K562 (cell line): ENCODE data around the gene ALDOC. TPM values are rescaled to one million over a fixed set of nuclear protein-coding genes. Genes with fewer than 3 reads are reported as not detected.

Experiments used
- ATAC-seq: fragments of 200-7000 bp; cut with Tn5 transposase; 3 replicates; pipeline ENCODE4 v1.9.1; 2020; ENCODE audit warnings: moderate library complexity
- BruUV-seq: library from RNA; stranded (reverse); fragments of 400-500 nt; replicated peaks from 2 replicates; lab custom pipeline; 2021; lab: Mats Ljungman, UMichigan
- CTCF ChIA-PET: fragments of 300-600 bp; formaldehyde crosslinking; extraction: SDS; loops from one replicate; lab custom pipeline; 2021; ENCODE audit warnings: low intra/inter-chr PET ratio; lab: Yijun Ruan, JAX
- POLR2A ChIA-PET: fragments of 300-600, 350-650 bp; sonication (Branson Sonifier 250); formaldehyde crosslinking; extraction: SDS; loops from one replicate; lab custom pipeline; 2021; ENCODE audit warnings: antibody characterized with exemption, inconsistent platforms; lab: Yijun Ruan, JAX
- DNase-seq, 4 experiments: peaks; one replicate each; pipeline versions ENCODE4 v3.0.0 to v3.0.0-alpha.2; 2011 to 2018; ENCODE audit warnings: low spot score in 3 of 4, mixed read lengths in 3 of 4; ENCODE audit errors: extremely low read depth in 1 of 4
- FAIRE-seq: peaks from 2 replicates; lab custom pipeline; 2011; peaks lifted over from hg19 to GRCh38; lab: Jason Lieb, UNC
- H2AFZ ChIP-seq: 2 replicates; pipeline ENCODE4 v1.6.0; 2011; ENCODE audit warnings: low read depth, low read length, control low read depth, inconsistent platforms
- H3K27ac ChIP-seq: fragments of 200-600 bp; 3 replicates; pipeline ENCODE4 v1.8.0; 2011; ENCODE audit warnings: low read depth, mild to moderate bottlenecking, control low read depth, inconsistent platforms, low read length, moderate library complexity, mixed read lengths; ENCODE audit errors: extremely low read depth
- H3K27me3 ChIP-seq, 2 experiments: fragments of 300-600 bp in 1 of 2; 2 replicates in 1 of 2; 3 replicates in 1 of 2; pipeline versions ENCODE4 v1.6.0 to v1.8.0; 2011; ENCODE audit warnings: inconsistent platforms in 2 of 2, low read length in 2 of 2, mild to moderate bottlenecking in 1 of 2, mixed read lengths in 1 of 2, moderate library complexity in 1 of 2; ENCODE audit not compliant: control insufficient read depth in 2 of 2, insufficient read depth in 2 of 2
- H3K36me3 ChIP-seq: fragments of 300-600 bp; 3 replicates; pipeline ENCODE4 v1.8.0; 2011; ENCODE audit warnings: mild to moderate bottlenecking, low read length, inconsistent platforms; ENCODE audit not compliant: control insufficient read depth, insufficient read depth
- H3K4me1 ChIP-seq, 2 experiments: fragments of 200-600 bp in 1 of 2; replicated peaks in 1 of 2; 2 replicates in 1 of 2; 3 replicates in 1 of 2; pipeline versions ENCODE4 v1.5.1 to v1.8.0; 2011; ENCODE audit warnings: inconsistent platforms in 2 of 2, low read length in 2 of 2, mild to moderate bottlenecking in 1 of 2, mixed read lengths in 1 of 2, moderate library complexity in 1 of 2; ENCODE audit not compliant: control insufficient read depth in 2 of 2, insufficient read depth in 2 of 2
- H3K4me2 ChIP-seq: 2 replicates; pipeline ENCODE4 v1.6.1; 2011; ENCODE audit warnings: low read length, control low read depth, inconsistent platforms, mixed read lengths; ENCODE audit not compliant: insufficient read depth
- H3K4me3 ChIP-seq: fragments of 200-600 bp; sonication (generic), shearing (Covaris generic); 2 replicates; pipeline ENCODE4 v1.5.1; 2016; ENCODE audit warnings: control low read depth, inconsistent platforms
- H3K79me2 ChIP-seq: fragments of 200-600 bp; 3 replicates; pipeline ENCODE4 v1.8.0; 2011; ENCODE audit warnings: low read length, inconsistent platforms; ENCODE audit not compliant: control insufficient read depth, insufficient read depth
- H3K9ac ChIP-seq, 2 experiments: 2 replicates each; pipeline versions ENCODE4 v1.6.0 to v1.6.1; 2011; ENCODE audit warnings: low read depth in 2 of 2, low read length in 2 of 2, control low read depth in 1 of 2, inconsistent platforms in 1 of 2, mild to moderate bottlenecking in 1 of 2, mixed read lengths in 1 of 2; ENCODE audit not compliant: insufficient read depth in 1 of 2
- H3K9me1 ChIP-seq: one replicate; pipeline ENCODE4 v1.6.0; 2011; ENCODE audit warnings: inconsistent platforms, mild to moderate bottlenecking, low read length, moderate library complexity; ENCODE audit not compliant: control insufficient read depth, insufficient read depth
- H3K9me3 ChIP-seq: replicated peaks from 2 replicates; pipeline ENCODE4 v1.5.1; 2011; ENCODE audit warnings: low read depth, low read length, inconsistent platforms; ENCODE audit not compliant: control insufficient read depth, insufficient read depth
- H4K20me1 ChIP-seq: replicated peaks from 2 replicates; pipeline ENCODE4 v1.6.1; 2011; ENCODE audit warnings: low read length, inconsistent platforms, mixed read lengths; ENCODE audit not compliant: control insufficient read depth, insufficient read depth
- BCLAF1 ChIP-seq, 2 experiments: fragments of 450-650 bp in 1 of 2; IDR thresholded peaks; 2 replicates each; pipeline ENCODE4 v1.6.1; 2011 to 2017; ENCODE audit warnings: low read depth in 2 of 2, antibody characterized with exemption in 1 of 2, borderline replicate concordance in 1 of 2, low read length in 1 of 2, mild to moderate bottlenecking in 1 of 2, mixed read lengths in 1 of 2; ENCODE audit not compliant: control insufficient read depth in 1 of 2
- BRF1 ChIP-seq: IDR thresholded peaks from 3 replicates; pipeline ENCODE4 v1.6.1; 2011; ENCODE audit warnings: borderline replicate concordance, mild to moderate bottlenecking; ENCODE audit not compliant: insufficient read length; ENCODE audit errors: extremely low read depth
- CAMTA2 ChIP-seq: fragments of 250-450 bp; sonication (Bioruptor Pico); conservative IDR thresholded peaks from 2 replicates; pipeline ENCODE4 v1.5.1; 2022
- CEBPG ChIP-seq, 3 experiments: fragments of 200-800 bp in 1 of 3; sonication (Bioruptor generic) in 1 of 3; sonication (generic) in 1 of 3; formaldehyde crosslinking in 1 of 3; IDR thresholded peaks in 2 of 3; conservative IDR thresholded peaks in 1 of 3; 2 replicates each; pipeline versions ENCODE4 v1.6.1 to v1.8.0; 2016 to 2022; ENCODE audit warnings: missing compliant biosample characterization in 2 of 3, missing genetic modification characterization in 2 of 3, mild to moderate bottlenecking in 1 of 3, missing genetic modification reagents in 1 of 3
- CREB1 ChIP-seq, 2 experiments: sonication (generic) in 1 of 2; formaldehyde crosslinking in 1 of 2; IDR thresholded peaks; 2 replicates each; pipeline versions ENCODE4 v1.6.1 to v1.8.0; 2012 to 2022; ENCODE audit warnings: inconsistent platforms in 1 of 2, mild to moderate bottlenecking in 1 of 2, missing genetic modification reagents in 1 of 2, moderate library complexity in 1 of 2
- DDX20 ChIP-seq: fragments of 450-650 bp; IDR thresholded peaks from 2 replicates; pipeline ENCODE4 v1.6.1; 2016; ENCODE audit warnings: missing genetic modification characterization, low read depth, mild to moderate bottlenecking, missing compliant biosample characterization, moderate library complexity
- EHMT2 ChIP-seq: fragments of 450-650 bp; IDR thresholded peaks from 2 replicates; pipeline ENCODE4 v1.6.1; 2018; ENCODE audit warnings: antibody characterized with exemption
- ELF1 ChIP-seq: fragments of 200-800 bp; sonication (Bioruptor generic); IDR thresholded peaks from 2 replicates; pipeline ENCODE4 v1.6.1; 2016; ENCODE audit warnings: missing genetic modification characterization, missing compliant biosample characterization
- IRF2 ChIP-seq: sonication (generic); formaldehyde crosslinking; IDR thresholded peaks from 2 replicates; pipeline ENCODE4 v1.8.1; 2022; ENCODE audit warnings: mild to moderate bottlenecking, missing genetic modification reagents
- MAX ChIP-seq: sonication (generic); formaldehyde crosslinking; IDR thresholded peaks from 2 replicates; pipeline ENCODE4 v1.9.0; 2022; ENCODE audit warnings: mild to moderate bottlenecking, missing genetic modification reagents
- MCM2 ChIP-seq: fragments of 450-650 bp; IDR thresholded peaks from 2 replicates; pipeline ENCODE4 v1.6.1; 2017; ENCODE audit warnings: low read depth, mild to moderate bottlenecking
- NELFE ChIP-seq: IDR thresholded peaks from 2 replicates; pipeline ENCODE4 v1.6.1; 2011; ENCODE audit warnings: mild to moderate bottlenecking; ENCODE audit not compliant: insufficient read depth, insufficient read length
- SIN3B ChIP-seq: fragments of 450-650 bp; IDR thresholded peaks from 2 replicates; pipeline ENCODE4 v1.6.1; 2017; ENCODE audit warnings: low read depth, mild to moderate bottlenecking, moderate library complexity
- SLC30A9 ChIP-seq: fragments of 250-450 bp; sonication (Bioruptor Pico); IDR thresholded peaks from 2 replicates; pipeline ENCODE4 v1.8.0; 2022; ENCODE audit warnings: mild to moderate bottlenecking, moderate library complexity
- SP2 ChIP-seq: IDR thresholded peaks from 2 replicates; pipeline ENCODE4 v1.6.1; 2011; ENCODE audit warnings: mild to moderate bottlenecking, low read depth, low read length, moderate library complexity; ENCODE audit not compliant: poor library complexity, severe bottlenecking; ENCODE audit errors: extremely low read depth
- TARDBP ChIP-seq: fragments of 450-650 bp; IDR thresholded peaks from 2 replicates; pipeline ENCODE4 v1.6.1; 2016
- ZNF165 ChIP-seq: fragments of 250-450 bp; sonication (Bioruptor Pico); IDR thresholded peaks from 2 replicates; pipeline ENCODE4 v1.4.0; 2020; ENCODE audit warnings: borderline replicate concordance
- ZNF274 ChIP-seq: IDR thresholded peaks from 2 replicates; pipeline ENCODE4 v1.6.1; 2011; ENCODE audit warnings: low read depth, mild to moderate bottlenecking, low read length, moderate library complexity, borderline replicate concordance
- ZNF384 ChIP-seq: IDR thresholded peaks from 2 replicates; pipeline ENCODE4 v1.6.1; 2012; ENCODE audit warnings: low read depth, low read length, improper control_type of control experiment
- WGBS: fragments of 100-300 bp; shearing (Covaris generic); methylation state at CpG from one replicate; pipeline ENCODE4 v1.1.6; 2016; ENCODE audit warnings: low coverage, mixed read lengths; ENCODE audit not compliant: insufficient coverage; ENCODE audit errors: missing lambda C conversion rate; 5-methylcytosine and 5-hydroxymethylcytosine counted together
- in situ Hi-C: fragments of 300-500 bp; cut with MboI; formaldehyde crosslinking; loops from 4 replicates; pipeline ENCODE4 v1.15.0; 2018; ENCODE audit warnings: inconsistent platforms, mixed read lengths
- intact Hi-C: fragments of 100-400 bp; cut with micrococcal nuclease; formaldehyde crosslinking; loops from 2 replicates; pipeline ENCODE4 v1.14.2; 2022
- polyA plus RNA-seq, 8 experiments: library from polyadenylated mRNA; depleted of rRNA in 4 of 8; stranded (reverse) in 5 of 8; unstranded in 3 of 8; fragments of >200 nt; fragmentation: Nextera tagmentation in 2 of 8; fragmentation: Illumina TruSeq in 1 of 8; extraction: Ambion mirVana in 2 of 8; extraction: Trizol in 1 of 8; gene quantifications; 2 replicates each; pipeline versions ENCODE4 v1.2.1 to v1.2.3, GENCODE V29; 2011 to 2014; ENCODE audit warnings: inconsistent platforms in 1 of 8, missing spikeins in 1 of 8
- total RNA-seq, 7 experiments: library from RNA; depleted of rRNA in 6 of 7; stranded (reverse); fragments of >200 nt in 6 of 7; fragmentation: Illumina TruSeq in 2 of 7; extraction: Trizol in 2 of 7; gene quantifications; 2 replicates each; pipeline versions ENCODE4 v1.2.1 to v1.2.3, GENCODE V29; 2011 to 2021; ENCODE audit warnings: low replicate concordance in 1 of 7

ALDOC gene
- total and polyA plus RNA-seq, 9 of the 15 experiments (the other 6 are each of a cell fraction or from before 2014, with no cell fraction given), result 43.2 to 263 (median 99.2) TPM

GRCh38 chr17:28527181-28527681 is 49.5 kb downstream of the ALDOC start:
- no peak overlapping the region for H3K4me3 ChIP-seq
- no peak overlapping the region for H2AFZ ChIP-seq
- ChIA-PET POLR2A (interaction anchor here (0.7 to 1.0 kb wide), 2 partner anchors 27 to 43 kb away, joined by 3 to 4 read pairs; no protein-coding TSS in a partner anchor), CTCF (no interaction called here)
- FAIRE-seq, result peak; percentile 74
- no peaks in the 10 kb centered on the region for H3K79me2 ChIP-seq
- H3K27me3 ChIP-seq, result peaks cover 5 to 10% of the 10 kb centered on the region in 2 experiments; a peak in 2 of 5 replicates
- H3K4me1 ChIP-seq, result peaks cover 29 to 49% of the 10 kb centered on the region in 2 experiments; a peak in 4 of 5 replicates
- peak overlapping the region; percentile 10; the same call in 2 of the 3 replicates for H3K27ac ChIP-seq
- peak; percentile 84 to 92 (median 86) for DNase-seq
- H3K36me3 ChIP-seq, result no peaks in the 10 kb centered on the region
- BruUV-seq, result no TSS peak
- in situ Hi-C loops (no loop called here), intact Hi-C loops (no loop called here)
- ATAC-seq, result peak; percentile 77
- WGBS, result 20% methylated on average over 2 of the region's 2 CpGs
- H3K9me1 ChIP-seq, result no peaks in the 10 kb centered on the region
- H3K9ac ChIP-seq, result no peak overlapping the region; a peak in 1 of 4 replicates
- H3K4me2 ChIP-seq, result peak overlapping the region; percentile 27; the same call in 1 of the 2 replicates
- peaks cover 8% of the 10 kb centered on the region for H3K9me3 ChIP-seq
- no peaks in the 10 kb centered on the region for H4K20me1 ChIP-seq
- TF ChIP-seq SP2 (no peak), ZNF165 (CRISPR knock-in tag) (no peak), BCLAF1 (IDR thresholded peaks at IDR 0.05; ENCODE audit: borderline replicate concordance in 1 of 2, control insufficient read depth in 1 of 2, low read depth in 2 of 2, low read length in 1 of 2) (no peak), CREB1 (IDR thresholded peaks at IDR 0.05) (peak; percentile 58; the same call in 1 of the 2 replicates), CREB1 (CRISPR knock-in tag; IDR thresholded peaks at IDR 0.05) (no peak), DDX20 (tag) (no peak), CAMTA2 (CRISPR knock-in tag) (no peak), NELFE (no peak), SIN3B (no peak), ZNF274 (peak; percentile 62; the same call in 1 of the 2 replicates), ELF1 (tag) (no peak), MCM2 (no peak), ZNF384 (no peak), BRF1 (no peak), EHMT2 (no peak), IRF2 (CRISPR knock-in tag) (no peak), MAX (CRISPR knock-in tag) (peak; percentile 68), TARDBP (peak; percentile 91), CEBPG (CRISPR knock-in tag; IDR thresholded peaks at IDR 0.05) (no peak), CEBPG (tag; conservative IDR thresholded peaks at IDR 0.05 in 1 of 2, IDR thresholded peaks at IDR 0.05 in 1 of 2) (no peak), SLC30A9 (no peak)
